Stimulated activated naive B cell treated with anti-CD40 and anti-IgM and Interleukin-4, amounts not matched to agents 10 μg/mL and 1 μg/mL and 100 μg/mL, for 72 hours (primary cell): ENCODE data around the gene LRCH4.
"Not testable (repeated sequence)": the region's sequence is repeated elsewhere in the genome, so short reads cannot be mapped to it uniquely, and the experiment has no call there.

Experiments used
- ATAC-seq, 2 donors: fragments of 150-1000 bp; cut with Tn5 transposase; replicated peaks; 2 replicates each; pipeline ENCODE4 v1.10.0; 2021; ENCODE audit warnings: moderate library complexity in 1 of 2
- DNase-seq: peaks from one replicate; pipeline ENCODE4 v3.0.0; 2021
- H3K27ac Mint-ChIP-seq: one replicate; pipeline ENCODE4 v1.8.0; 2022; ENCODE audit warnings: mild to moderate bottlenecking, mixed read lengths
- H3K27me3 Mint-ChIP-seq, 2 donors: one replicate each; pipeline ENCODE4 v1.8.0; 2022; ENCODE audit warnings: mixed read lengths in 2 of 2
- H3K36me3 Mint-ChIP-seq, 2 donors: one replicate each; pipeline ENCODE4 v1.8.0; 2022; ENCODE audit warnings: mixed read lengths in 2 of 2, mild to moderate bottlenecking in 1 of 2
- H3K4me1 Mint-ChIP-seq, 2 donors: one replicate each; pipeline ENCODE4 v1.8.0; 2022; ENCODE audit warnings: mixed read lengths in 2 of 2, mild to moderate bottlenecking in 1 of 2
- H3K4me3 Mint-ChIP-seq, 2 donors: one replicate each; pipeline ENCODE4 v1.8.0; 2022; ENCODE audit warnings: mild to moderate bottlenecking in 2 of 2, mixed read lengths in 2 of 2, moderate library complexity in 1 of 2
- H3K9me3 Mint-ChIP-seq, 2 donors: one replicate each; pipeline ENCODE4 v1.8.0; 2022; ENCODE audit warnings: mixed read lengths in 2 of 2, mild to moderate bottlenecking in 1 of 2

The LRCH4 gene

GRCh38 chr7:100572281-100572948 lies 13.5 kb downstream of the LRCH4 start:
- peaks cover 43 to 45% of the 10 kb centered on the region in 2 donors for H3K36me3 Mint-ChIP-seq
- peak overlapping the region in 1 of 2 donors; percentile 6 for H3K4me3 Mint-ChIP-seq
- H3K9me3 Mint-ChIP-seq: no peaks in the 10 kb centered on the region
- ATAC-seq (no peak), DNase-seq (no peak)
- peaks cover 24 to 45% of the 10 kb centered on the region in 2 donors for H3K4me1 Mint-ChIP-seq
- H3K27me3 Mint-ChIP-seq: peaks cover 0 to 5% of the 10 kb centered on the region in 2 donors
- peak overlapping the region; percentile 65 for H3K27ac Mint-ChIP-seq

DNA sequence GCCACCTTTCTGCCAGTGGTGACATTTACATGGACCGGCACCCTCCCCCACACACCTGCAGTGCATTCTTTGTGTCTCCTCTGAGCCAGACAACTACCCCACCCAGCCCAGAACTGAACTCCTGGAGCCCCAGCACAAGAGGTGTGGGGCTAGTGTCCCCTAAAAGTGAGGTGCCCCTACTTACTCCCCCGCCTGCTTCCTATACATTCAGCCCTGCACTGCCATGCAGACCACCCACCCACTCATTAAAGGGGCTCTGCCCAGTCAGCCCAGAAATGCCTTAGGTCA lies 14.2 kb downstream of the LRCH4 start:
- Mint-ChIP-seq H3K36me3 (peaks cover 39 to 42% of the 10 kb centered on the region in 2 donors), H3K4me1 (peaks cover 27 to 49% of the 10 kb centered on the region in 2 donors), H3K27ac (no peak overlapping the region), H3K4me3 (no peak overlapping the region), H3K27me3 (peaks cover 0 to 5% of the 10 kb centered on the region in 2 donors), H3K9me3 (no peaks in the 10 kb centered on the region)
- ATAC-seq (no peak), DNase-seq (no peak)

DNA sequence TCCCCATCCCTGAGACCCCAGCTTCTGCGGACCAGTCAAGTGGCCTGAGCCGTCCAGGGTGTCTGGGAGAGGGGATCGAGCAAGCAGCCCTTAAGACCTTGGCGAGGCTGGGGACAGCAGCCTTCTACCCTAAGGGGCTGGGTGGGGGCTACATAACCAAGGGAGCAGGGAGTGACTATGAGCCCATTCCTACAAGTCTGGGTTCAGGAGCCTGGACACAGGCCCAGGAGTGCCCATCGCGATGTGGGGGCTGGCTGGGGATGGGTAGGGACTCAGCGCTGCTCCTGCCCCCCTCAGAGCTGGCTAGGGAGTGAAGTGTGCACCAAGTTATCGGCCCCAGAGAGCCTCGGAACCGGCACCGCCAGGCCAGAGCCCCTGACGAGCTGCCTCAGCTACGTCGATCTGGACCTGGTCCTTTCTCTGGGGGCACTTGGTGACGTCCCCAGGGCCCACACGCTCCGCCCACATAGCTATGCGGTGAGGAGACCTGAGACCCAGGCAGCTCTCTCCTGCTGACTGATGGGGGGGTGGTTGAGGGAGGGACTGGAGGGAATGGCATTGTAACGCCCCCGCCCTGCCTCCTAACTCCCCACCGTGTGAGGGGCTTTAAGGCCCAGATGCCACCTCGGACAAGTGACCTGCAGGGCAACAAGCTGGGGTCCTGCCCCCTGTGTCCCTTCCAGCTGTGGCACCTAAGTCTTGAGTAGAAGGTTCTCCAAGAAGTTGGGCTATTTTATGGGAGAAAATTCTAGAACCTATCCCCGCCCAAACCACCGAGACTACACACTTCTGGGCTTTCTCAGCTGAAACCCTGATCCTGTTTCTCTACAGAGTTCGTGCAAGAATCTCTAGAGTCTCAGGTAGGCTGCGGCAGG lies 14.7 kb downstream of the LRCH4 start:
- DNase-seq: no peak
- peaks cover 0 to 5% of the 10 kb centered on the region in 2 donors for H3K27me3 Mint-ChIP-seq
- ATAC-seq: no peak
- H3K36me3 Mint-ChIP-seq: peaks cover 34 to 39% of the 10 kb centered on the region in 2 donors
- H3K9me3 Mint-ChIP-seq: no peaks in the 10 kb centered on the region
- H3K4me3 Mint-ChIP-seq: no peak overlapping the region
- peaks cover 27 to 49% of the 10 kb centered on the region in 2 donors for H3K4me1 Mint-ChIP-seq
- peak overlapping the region; percentile 56 for H3K27ac Mint-ChIP-seq

GRCh38 chr7:100568896-100569844 lies 16.8 kb downstream of the LRCH4 start:
- ATAC-seq: peak; percentile 45 to 55

GRCh38 chr7:100568176-100568895 lies 17.6 kb downstream of the LRCH4 start:
- Mint-ChIP-seq H3K4me3 (no peak overlapping the region), H3K4me1 (peaks cover 29 to 58% of the 10 kb centered on the region in 2 donors)

More at GRCh38 chr7:100568896-100569844, 16.8 kb downstream of the LRCH4 start:
- Mint-ChIP-seq H3K4me1 (peaks cover 27 to 50% of the 10 kb centered on the region in 2 donors), H3K27ac (peak overlapping the region; percentile 80), H3K27me3 (peaks cover 0 to 5% of the 10 kb centered on the region in 2 donors), H3K36me3 (peaks cover 31 to 32% of the 10 kb centered on the region in 2 donors), H3K9me3 (no peaks in the 10 kb centered on the region), H3K4me3 (peak overlapping the region; percentile 39 to 71)
- no peak for DNase-seq

GRCh38 chr7:100567751-100568175 lies 18.2 kb downstream of the LRCH4 start:
- Mint-ChIP-seq H3K36me3 (peaks cover 38 to 39% of the 10 kb centered on the region in 2 donors), H3K27me3 (peaks cover 0 to 5% of the 10 kb centered on the region in 2 donors), H3K4me3 (no peak overlapping the region), H3K4me1 (peaks cover 27 to 58% of the 10 kb centered on the region in 2 donors), H3K27ac (peak overlapping the region; percentile 37), H3K9me3 (no peaks in the 10 kb centered on the region)
- ATAC-seq (no peak), DNase-seq (no peak)

More at GRCh38 chr7:100568176-100568895, 17.6 kb downstream of the LRCH4 start:
- no peak for ATAC-seq
- H3K27me3 Mint-ChIP-seq: peaks cover 0 to 5% of the 10 kb centered on the region in 2 donors
- peaks cover 37 to 38% of the 10 kb centered on the region in 2 donors for H3K36me3 Mint-ChIP-seq
- peak overlapping the region; percentile 21 for H3K27ac Mint-ChIP-seq
- H3K9me3 Mint-ChIP-seq: no peaks in the 10 kb centered on the region
- no peak for DNase-seq

- peak overlapping the region; percentile 37 for H3K27ac Mint-ChIP-seq
- no peak for DNase-seq
- peaks cover 27 to 56% of the 10 kb centered on the region in 2 donors for H3K4me1 Mint-ChIP-seq
Measured at GRCh38 chr7:100567031-100567730, 18.7 kb downstream of the LRCH4 start.

DNA sequence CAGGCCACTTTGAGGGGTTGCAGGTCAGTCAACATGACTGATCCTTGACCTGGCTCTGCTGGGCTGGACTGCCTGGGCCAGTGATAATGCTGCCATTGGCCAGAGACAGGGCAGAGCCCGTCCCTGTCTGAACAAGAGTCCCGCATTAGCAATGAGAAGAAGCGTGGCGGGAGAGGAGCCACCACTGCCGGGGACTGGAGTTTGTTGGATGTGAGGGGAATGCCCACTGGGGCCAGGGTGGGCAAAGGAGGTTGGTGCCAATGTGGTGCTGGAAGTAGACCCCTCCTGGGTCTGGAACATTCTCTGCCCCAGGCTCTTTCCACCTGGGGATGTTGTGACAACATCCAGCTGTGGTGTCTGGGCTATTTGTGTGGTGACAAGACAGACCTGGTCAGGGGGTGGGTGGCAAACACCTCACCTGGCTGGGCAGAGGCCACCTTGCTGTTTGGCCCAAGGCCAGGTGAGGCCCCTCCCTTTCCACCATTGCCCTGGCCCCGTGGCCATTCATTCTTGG lies 19.9 kb downstream of the LRCH4 start:
- peaks cover 23 to 49% of the 10 kb centered on the region in 2 donors for H3K4me1 Mint-ChIP-seq

More at GRCh38 chr7:100567031-100567730, 18.7 kb downstream of the LRCH4 start:
- no peak for ATAC-seq
- H3K36me3 Mint-ChIP-seq: peaks cover 38 to 41% of the 10 kb centered on the region in 2 donors
- H3K4me3 Mint-ChIP-seq: no peak overlapping the region
- H3K9me3 Mint-ChIP-seq: no peaks in the 10 kb centered on the region
- peaks cover 0 to 5% of the 10 kb centered on the region in 2 donors for H3K27me3 Mint-ChIP-seq

GRCh38 chr7:100565133-100565571 lies 20.8 kb downstream of the LRCH4 start:
- Mint-ChIP-seq H3K27me3 (no peaks in the 10 kb centered on the region), H3K36me3 (peaks cover 34 to 38% of the 10 kb centered on the region in 2 donors), H3K4me3 (no peak overlapping the region), H3K4me1 (peaks cover 23 to 40% of the 10 kb centered on the region in 2 donors), H3K9me3 (no peaks in the 10 kb centered on the region), H3K27ac (peak overlapping the region; percentile 59)
- DNase-seq: no peak
- ATAC-seq: no peak

More for the DNA sequence above, 19.9 kb downstream of the LRCH4 start:
- DNase-seq (no peak), ATAC-seq (no peak)
- Mint-ChIP-seq H3K27me3 (no peaks in the 10 kb centered on the region), H3K27ac (no peak overlapping the region), H3K9me3 (no peaks in the 10 kb centered on the region), H3K36me3 (peaks cover 34 to 38% of the 10 kb centered on the region in 2 donors), H3K4me3 (no peak overlapping the region)

DNA sequence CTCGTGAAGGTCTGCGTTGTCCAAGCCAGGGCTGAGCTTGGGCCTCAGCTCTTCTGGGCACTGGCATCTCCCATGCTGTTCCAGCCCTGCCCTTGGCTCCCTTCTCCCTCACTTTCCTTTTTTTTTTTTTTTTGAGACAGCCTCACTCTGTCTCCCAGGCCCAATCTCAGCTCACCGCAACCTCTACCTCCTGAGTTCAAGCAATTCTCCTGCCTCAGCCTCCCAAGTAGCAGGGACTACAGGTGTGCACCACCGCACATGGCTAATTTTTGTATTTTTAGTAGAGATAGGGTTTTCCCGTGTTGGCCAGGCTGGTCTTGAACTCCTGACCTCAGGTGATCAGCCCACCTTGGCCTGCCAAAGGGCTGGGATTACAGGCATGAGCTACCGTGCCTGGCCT lies 21.5 kb downstream of the LRCH4 start:
- not testable (repeated sequence) for H3K9me3 Mint-ChIP-seq, H3K27ac Mint-ChIP-seq, ATAC-seq, H3K27me3 Mint-ChIP-seq, H3K4me3 Mint-ChIP-seq, DNase-seq
- Mint-ChIP-seq H3K4me1 (peaks cover 23 to 36% of the 10 kb centered on the region in 2 donors), H3K36me3 (peaks cover 36 to 41% of the 10 kb centered on the region in 2 donors)

- ATAC-seq (peak; percentile 72 to 75), DNase-seq (peak; percentile 53)
- no peak overlapping the region for H3K27ac Mint-ChIP-seq
- H3K36me3 Mint-ChIP-seq: peaks cover 36 to 46% of the 10 kb centered on the region in 2 donors
- no peaks in the 10 kb centered on the region for H3K27me3 Mint-ChIP-seq
- no peak overlapping the region for H3K4me3 Mint-ChIP-seq
- peaks cover 18 to 36% of the 10 kb centered on the region in 2 donors for H3K4me1 Mint-ChIP-seq
- no peaks in the 10 kb centered on the region for H3K9me3 Mint-ChIP-seq
Measured at GRCh38 chr7:100563809-100564400, 22.0 kb downstream of the LRCH4 start.

DNA sequence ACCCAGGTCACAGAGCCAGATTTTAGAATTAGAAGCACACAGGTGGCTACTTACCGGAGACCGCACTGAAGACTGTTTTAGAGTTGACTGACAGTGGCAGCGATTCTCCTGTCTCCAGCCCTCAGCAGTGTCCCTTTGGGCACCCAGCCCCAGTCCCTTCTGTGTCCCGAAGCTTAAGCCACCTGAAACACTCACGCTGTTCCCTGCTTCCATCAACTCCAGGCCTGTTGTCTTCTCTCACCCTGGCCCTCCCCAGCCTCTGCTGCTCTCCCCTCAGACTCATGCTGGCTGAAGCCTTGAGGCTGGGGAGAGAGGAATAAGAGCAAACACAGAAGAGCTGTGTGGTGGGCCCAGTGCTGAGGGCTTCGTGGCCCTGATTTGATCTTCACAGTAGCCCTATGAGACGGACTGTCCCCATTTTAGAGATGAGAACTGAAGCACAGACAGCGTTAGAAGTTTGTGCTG lies 22.8 kb downstream of the LRCH4 start:
- ATAC-seq (no peak), DNase-seq (no peak)
- H3K27ac Mint-ChIP-seq: no peak overlapping the region
- H3K36me3 Mint-ChIP-seq: peaks cover 35 to 50% of the 10 kb centered on the region in 2 donors
- H3K4me1 Mint-ChIP-seq: peaks cover 12 to 31% of the 10 kb centered on the region in 2 donors
- no peak overlapping the region for H3K4me3 Mint-ChIP-seq
- no peaks in the 10 kb centered on the region for H3K27me3 Mint-ChIP-seq
- H3K9me3 Mint-ChIP-seq: no peaks in the 10 kb centered on the region
